Adipose tissue (tissue), 3 donors: ENCODE data around the gene FBLN2. TPM values are rescaled to one million over a fixed set of nuclear protein-coding genes. Genes with fewer than 3 reads are reported as not detected.
"Not testable (repeated sequence)": the region's sequence is repeated elsewhere in the genome, so short reads cannot be mapped to it uniquely, and the experiment has no call there.

Source experiments
- H3K27ac ChIP-seq: one replicate; pipeline ENCODE4 v1.5.1; 2013; ENCODE audit warnings: low read depth, low read length
- WGBS, 3 donors: extraction: QIAGEN DNeasy Blood & Tissue Kit; methylation state at CpG; one replicate each; pipeline ENCODE4 v1.1.7; 2013; 5-methylcytosine and 5-hydroxymethylcytosine counted together
- polyA plus RNA-seq, 3 donors: library from polyadenylated mRNA; stranded (reverse); fragments of 200-250 nt; gene quantifications; one replicate each; pipeline ENCODE4 v1.2.3, GENCODE V29; 2013
- donor health status: healthy with polysubstance abuse.
- donor health status: Bipolar disorder and iron deficiency.
- donor health status: healthy.

FBLN2 gene
- polyA plus RNA-seq, 3 donors = 10.2 to 147 (median 91.1) TPM

DNA sequence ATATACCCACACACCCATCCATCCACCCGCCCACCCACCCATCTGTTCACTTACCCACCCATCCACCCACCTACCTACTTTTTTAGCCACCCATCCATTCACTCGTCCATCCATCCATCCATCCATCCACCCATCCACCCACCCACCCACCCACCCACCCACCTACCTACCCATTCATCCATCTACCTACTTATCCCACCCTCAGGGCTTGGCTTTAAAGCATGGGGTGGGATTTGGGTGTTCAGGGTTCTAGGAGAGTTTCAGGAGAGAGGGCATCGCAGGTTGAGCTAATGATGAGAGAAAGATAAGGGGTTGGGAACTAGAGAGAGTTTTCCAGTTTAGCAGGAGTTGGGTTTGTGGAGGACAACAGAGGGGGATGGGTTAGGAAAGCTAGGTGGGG is 9.7 kb downstream of the FBLN2 start:
- H3K27ac ChIP-seq = no peak overlapping the region
- 71 to 89% (median 87%) methylated on average over 3 of the region's 3 CpGs for WGBS, 3 donors

DNA sequence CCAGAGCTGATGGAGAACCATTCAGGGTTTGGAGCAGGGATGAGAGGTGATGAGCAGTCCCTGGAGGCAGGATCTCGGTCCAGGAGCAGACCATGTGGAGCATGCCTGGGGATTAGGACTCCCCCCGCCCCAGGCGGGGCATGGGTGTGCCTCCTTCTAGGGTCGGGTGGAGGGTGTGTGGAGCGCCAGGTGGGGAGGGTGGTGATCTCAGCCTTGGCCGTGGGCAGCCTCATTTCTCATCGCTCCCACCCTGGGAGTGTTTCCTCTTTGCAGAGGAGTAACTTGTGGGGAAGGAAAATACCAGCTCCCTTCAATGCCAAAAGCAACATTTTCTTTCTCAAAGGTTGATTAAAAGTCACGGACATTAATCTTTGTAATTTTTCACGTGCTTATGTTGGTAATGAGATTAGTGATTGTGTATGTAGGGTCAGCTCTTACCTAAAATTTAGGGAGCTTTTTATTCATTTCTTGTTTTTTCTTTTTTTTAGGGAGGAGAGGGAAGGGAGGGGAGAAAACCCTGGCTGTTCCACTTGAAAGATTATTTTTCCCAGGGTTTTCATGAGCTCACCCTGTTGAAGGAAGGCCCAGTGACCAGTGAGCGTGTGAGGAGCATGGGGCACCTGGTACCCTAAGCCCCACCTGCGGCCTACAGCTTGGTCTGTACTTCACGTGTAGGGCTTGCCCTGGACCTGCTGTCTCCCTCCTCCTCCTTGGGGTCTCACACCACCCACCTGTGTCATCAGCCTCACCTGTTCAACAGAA is 11.0 kb downstream of the FBLN2 start:
- WGBS, 3 donors = 35 to 60% (median 39%) methylated on average over 12 of the region's 12 CpGs

DNA sequence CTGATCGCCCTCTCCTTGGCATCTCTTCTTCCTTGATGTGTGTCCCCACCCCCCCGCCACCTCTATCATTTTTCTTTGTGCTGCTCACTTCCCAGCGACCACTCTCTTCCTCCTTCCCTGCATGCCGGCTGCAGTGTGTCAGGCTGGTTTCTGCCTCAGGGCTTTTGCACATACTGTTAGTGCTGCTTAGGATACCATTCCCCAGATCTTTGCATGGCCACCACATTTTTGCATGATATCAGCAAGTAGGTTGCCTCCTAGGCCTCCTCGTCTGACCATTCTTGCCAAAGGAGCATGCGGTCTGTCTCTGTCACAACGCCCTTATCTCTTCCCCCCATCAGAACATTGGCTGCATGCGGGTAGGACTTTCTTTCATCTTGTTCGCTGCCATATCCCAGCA is 12.5 kb downstream of the FBLN2 start:
- 73 to 76% (median 75%) methylated on average over 9 of the region's 9 CpGs for WGBS, 3 donors
- H3K27ac ChIP-seq = no peak overlapping the region

More for the DNA sequence above, 11.0 kb downstream of the FBLN2 start:
- H3K27ac ChIP-seq = no peak overlapping the region

DNA sequence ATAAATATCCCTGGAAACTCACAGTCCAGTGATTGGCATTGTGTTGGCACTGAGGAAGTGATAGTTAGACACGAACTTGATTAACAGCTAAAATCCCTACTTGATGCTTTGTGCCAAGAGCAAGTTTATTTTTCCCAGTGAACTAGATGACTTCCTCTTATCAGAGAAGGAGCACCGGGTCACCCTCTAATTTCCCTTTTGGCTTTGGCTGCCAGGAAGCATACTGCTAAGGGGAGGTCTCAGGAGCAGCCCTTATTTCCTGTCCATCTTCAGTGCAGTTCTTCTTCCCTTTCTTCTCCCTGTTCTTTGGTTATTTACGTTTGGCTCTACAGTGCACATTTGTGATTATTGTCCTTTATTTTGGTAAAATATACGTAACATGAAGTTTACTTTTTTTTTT is 13.0 kb downstream of the FBLN2 start:
- 30 to 43% (median 30%) methylated on average over 4 of the region's 4 CpGs for WGBS, 3 donors
- H3K27ac ChIP-seq = no peak overlapping the region

DNA sequence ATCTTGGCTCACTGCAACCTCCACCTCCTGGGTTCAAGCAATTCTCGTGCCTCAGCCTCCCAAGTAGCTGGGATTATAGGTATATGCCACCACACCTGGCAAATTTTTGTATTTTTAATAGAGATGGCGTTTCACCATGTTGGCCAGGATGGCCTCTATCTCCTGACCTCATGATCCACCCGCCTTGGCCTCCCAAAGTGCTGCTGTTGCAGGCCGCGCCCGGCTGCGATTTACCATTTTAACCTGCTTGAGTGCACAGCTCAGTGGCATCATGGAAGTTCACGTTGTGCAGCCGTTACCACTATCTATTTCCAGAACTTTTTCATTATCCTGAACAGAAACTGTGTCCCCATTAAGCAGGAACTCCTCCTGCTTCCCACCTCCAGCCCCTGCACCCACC is 13.5 kb downstream of the FBLN2 start:
- WGBS, 3 donors = 80 to 89% (median 88%) methylated on average over 9 of the region's 9 CpGs
- H3K27ac ChIP-seq = not testable (repeated sequence)

DNA sequence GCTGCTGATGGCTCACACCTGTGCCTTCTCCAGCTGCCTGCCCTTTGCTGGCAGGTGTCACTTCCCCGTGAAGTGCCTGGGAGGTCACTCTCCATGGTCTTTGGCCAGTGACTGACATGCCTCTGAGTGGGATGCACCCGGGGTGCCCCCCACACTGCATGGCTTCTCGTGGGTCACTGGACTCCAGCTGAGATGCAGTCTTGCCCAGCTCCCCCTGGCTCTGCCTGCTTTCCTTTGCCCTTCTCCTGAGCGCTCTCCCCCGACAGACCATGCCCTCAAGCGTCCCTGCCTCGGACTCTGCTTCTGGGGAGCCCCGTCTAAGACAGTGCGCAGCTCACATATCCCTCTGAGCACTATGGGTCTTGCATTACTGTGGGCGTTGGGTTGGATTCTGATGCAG is 14.4 kb downstream of the FBLN2 start:
- no peak overlapping the region for H3K27ac ChIP-seq
- 86 to 91% (median 88%) methylated on average over 10 of the region's 10 CpGs for WGBS, 3 donors

DNA sequence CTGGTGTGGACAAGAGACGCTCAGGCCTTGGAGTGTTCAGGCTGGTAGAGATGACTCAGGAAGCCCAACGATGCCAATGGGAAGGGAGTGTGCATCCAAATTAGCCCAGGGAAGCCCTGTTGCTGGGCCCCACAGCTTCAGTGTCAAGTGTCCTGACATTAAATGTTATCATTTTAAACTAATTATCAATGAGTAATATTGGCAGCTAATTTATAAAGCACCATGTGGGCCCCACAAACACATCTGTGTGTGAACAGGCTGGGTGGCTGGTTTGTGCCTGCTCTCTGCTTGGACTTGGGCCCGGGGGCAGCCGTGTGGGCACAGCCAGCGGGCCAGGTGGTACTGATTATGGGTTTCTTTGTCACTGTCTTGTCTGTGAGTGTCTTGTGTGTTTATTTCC is 15.0 kb downstream of the FBLN2 start:
- H3K27ac ChIP-seq = no peak overlapping the region
- WGBS, 3 donors = 84 to 92% (median 89%) methylated on average over 5 of the region's 5 CpGs

DNA sequence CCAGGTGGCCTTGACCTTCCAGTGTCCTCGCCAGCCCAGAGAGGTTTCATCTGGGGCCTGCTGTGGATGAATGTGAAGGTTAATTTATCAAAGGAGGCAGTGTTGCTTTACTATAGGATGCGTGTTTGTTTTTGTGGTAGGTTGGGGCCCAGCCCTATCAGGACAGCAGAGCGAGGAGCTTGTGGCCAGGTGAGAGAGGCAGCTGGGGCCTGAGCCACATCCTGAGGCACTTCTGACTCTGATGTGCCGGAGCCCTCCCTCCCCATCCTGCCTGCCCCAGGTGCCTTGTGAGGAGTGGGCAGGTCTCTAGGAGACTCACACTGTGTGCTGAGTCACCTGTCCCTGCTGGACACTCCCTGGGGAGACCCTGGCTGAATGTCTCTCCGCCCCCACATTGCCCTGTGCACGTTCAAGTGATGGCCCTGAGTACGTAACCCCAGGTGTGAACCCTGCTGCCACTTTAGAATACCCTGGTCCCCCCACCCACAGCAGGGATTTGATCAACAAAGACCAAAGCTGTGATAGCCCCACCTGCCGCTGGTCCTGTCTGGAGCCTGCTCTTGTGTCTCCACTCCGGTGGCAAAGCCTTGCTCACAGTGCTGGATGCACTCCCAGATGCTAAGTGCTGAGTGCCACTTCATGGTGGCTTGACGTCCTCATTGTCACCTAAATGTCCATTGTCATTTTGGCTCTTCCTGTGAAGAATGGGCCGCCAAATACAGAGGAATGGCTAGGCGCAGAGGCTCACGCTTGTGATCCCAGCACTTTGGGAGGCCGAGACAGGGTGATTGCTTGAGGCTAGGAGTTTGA is 16.0 kb downstream of the FBLN2 start:
- 88 to 89% (median 89%) methylated on average over 14 of the region's 14 CpGs for WGBS, 3 donors
- no peak overlapping the region for H3K27ac ChIP-seq

DNA sequence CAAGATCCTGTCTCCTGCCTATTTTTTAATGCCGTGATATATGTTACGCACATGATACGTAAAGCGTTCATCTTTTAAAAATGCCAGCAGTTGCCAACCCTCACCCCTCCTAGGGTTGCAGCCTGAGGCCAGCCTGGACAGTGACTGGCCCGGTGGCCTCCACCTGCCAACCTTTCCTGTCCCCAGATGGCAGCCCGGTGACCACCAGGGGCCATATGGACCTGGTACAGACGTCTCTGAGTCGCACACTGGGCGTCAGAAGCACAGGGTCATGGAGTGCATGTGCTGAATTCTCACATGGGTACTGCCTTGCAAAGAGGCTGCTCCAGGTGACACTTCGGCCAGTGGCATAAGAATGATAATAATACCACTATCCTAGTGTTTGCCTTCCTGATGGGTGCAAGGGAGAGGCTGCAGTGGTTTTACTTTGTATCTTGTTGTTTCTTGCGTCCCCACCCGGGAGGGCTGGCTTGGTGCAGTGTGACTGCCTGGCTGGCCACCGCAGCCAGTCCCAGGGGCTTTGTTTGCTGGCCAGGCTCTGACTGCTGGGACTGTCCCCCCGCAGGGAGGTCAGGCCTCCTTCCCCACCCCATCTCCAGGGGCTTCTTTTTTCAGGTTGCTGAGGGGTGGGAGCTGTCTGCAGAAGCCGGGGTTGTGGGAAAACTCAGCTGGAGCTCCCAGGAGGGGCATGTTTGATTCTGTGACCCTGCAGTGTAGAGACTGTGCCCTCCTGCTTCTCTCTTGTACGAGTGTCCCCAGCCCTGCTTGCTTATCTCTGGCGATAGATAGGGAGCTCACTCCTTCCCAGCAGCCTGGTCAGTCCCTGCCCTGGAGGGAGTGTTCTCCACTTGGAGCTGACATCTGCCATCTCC is 16.9 kb downstream of the FBLN2 start:
- WGBS, 3 donors = 73 to 78% (median 76%) methylated on average over 17 of the region's 17 CpGs
- no peak overlapping the region for H3K27ac ChIP-seq

DNA sequence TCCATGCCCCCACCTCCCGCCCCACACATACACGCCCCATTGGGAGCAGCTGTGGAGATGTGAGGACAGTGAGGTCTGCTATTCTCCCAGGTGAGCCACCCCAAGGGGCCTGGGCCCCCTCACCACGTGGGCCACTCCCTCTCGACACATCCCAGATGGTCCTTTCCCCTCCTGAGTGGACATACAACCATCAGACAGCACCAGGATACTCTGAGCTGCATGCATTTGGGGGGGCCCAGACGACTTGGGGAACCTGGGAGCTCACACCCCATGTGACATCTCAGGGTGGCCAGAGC is 17.5 kb downstream of the FBLN2 start:
- 70 to 79% (median 76%) methylated on average over 5 of the region's 5 CpGs for WGBS, 3 donors

DNA sequence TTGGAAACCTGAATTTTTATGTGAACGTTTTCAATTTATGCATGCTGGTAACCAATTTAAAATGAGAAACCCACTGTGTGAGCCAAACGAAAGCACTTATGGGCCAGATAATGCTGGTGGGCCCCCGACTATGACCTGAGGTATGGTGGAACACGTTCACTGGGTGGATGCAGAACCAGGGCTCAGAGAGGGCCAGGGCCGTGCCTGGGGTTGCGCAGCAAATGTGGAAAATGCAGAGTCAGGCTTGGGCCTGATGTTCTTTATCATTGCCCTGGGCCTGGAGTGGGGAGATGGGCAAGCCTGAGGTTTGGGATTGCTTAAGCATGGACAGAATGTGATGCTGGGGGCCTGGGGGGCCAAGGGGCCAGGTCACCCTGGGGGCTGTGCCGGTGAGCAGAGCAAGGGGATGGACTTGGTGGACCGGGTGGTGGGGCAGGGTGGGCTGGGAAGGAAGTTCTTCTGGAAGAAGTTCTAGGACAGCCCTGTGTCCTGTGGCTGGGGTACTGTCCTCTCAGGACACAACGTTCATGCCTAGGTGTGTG is 17.9 kb downstream of the FBLN2 start:
- WGBS, 3 donors = 79 to 90% (median 83%) methylated on average over 9 of the region's 9 CpGs
- H3K27ac ChIP-seq = no peak overlapping the region

More for the DNA sequence above, 17.5 kb downstream of the FBLN2 start:
- no peak overlapping the region for H3K27ac ChIP-seq

DNA sequence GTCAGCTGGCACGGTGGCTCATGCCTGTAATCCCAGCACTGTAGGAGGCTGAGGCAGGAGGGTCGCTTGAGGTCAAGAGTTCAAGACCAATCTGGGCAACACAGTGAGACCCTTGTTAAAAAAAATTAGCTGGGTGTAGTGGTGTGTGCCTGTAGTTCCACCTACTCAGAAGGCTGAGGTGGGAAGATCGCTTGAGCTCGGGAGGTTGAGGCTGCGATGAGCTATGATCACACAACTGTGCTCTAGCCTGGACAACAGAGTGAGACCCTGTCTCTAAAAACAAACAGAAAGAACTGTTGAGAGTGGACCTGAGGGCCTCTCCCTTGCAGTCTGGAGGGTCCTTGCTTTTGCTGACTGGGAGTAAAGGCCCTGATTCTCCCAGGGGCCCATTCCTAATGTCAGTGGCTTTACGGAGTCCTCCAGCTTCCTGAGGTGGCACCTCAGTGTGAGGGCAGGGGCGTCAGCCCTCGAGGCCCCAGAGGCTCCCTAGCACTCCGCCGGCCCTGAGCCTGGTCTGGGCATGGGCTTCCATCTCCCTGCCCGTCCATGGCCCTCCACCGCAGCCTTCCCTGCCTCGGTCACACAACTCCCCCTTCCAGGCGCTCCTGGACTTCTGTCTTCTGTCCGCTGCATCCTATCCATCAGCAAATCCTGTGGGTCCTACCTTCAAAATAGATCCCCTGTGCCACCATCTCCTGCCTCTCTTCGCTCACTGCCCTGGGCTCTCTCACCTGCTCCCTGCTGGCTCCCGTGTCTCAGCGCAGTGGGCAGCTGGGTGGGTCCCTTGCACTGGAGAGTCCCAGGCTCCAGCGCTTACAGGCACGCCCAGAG is 19.0 kb downstream of the FBLN2 start:
- WGBS, 3 donors = 84 to 86% (median 85%) methylated on average over 20 of the region's 20 CpGs
- H3K27ac ChIP-seq = no peak overlapping the region

DNA sequence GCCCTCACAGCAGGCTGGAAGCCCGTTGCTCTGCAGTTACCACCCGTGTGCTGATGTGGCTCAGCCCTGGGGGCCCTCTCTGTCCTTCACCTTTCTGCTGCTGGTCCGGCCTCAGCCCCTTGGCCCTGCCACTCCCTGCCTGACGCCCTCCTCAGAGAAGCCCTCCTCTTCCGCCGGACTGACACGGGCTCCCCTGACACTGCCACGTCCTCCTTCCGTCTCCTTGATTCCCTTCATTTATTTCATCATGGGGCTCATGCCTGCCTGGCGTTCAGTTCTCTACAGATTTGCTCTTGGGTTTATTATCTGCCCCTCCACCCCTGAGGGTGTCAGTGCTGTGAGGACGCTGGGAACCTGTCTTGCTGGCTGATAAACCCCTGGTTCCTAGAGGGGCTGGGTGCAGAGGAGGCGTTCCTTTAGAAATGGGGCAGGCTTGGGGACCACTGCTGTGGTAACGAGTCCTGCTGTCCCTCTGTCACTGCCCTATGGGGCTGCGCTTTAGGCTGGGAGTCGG is 19.6 kb downstream of the FBLN2 start:
- WGBS, 3 donors = 75 to 87% (median 84%) methylated on average over 15 of the region's 15 CpGs
- H3K27ac ChIP-seq = no peak overlapping the region

DNA sequence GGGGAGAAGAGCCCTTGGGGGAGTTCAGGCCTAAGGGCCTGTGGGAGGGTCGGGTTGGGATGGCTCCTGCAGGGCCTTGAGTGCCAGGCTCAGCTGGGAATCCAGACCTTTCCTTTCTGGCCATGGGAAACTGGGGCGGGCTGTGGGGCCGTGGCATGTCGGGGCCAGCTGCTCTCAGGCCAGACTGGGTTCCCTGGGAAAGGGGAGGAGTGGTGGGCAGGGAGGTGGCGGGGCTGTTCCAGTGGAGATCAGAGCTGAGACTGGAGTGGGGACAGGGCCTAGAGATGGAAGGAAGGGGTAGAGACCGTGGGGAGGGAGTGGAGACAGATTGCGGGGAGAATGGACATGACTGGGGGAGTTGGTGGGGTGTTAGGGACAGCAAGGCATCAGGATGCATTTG is 20.3 kb downstream of the FBLN2 start:
- 77 to 87% (median 82%) methylated on average over 7 of the region's 7 CpGs for WGBS, 3 donors
- H3K27ac ChIP-seq = no peak overlapping the region

DNA sequence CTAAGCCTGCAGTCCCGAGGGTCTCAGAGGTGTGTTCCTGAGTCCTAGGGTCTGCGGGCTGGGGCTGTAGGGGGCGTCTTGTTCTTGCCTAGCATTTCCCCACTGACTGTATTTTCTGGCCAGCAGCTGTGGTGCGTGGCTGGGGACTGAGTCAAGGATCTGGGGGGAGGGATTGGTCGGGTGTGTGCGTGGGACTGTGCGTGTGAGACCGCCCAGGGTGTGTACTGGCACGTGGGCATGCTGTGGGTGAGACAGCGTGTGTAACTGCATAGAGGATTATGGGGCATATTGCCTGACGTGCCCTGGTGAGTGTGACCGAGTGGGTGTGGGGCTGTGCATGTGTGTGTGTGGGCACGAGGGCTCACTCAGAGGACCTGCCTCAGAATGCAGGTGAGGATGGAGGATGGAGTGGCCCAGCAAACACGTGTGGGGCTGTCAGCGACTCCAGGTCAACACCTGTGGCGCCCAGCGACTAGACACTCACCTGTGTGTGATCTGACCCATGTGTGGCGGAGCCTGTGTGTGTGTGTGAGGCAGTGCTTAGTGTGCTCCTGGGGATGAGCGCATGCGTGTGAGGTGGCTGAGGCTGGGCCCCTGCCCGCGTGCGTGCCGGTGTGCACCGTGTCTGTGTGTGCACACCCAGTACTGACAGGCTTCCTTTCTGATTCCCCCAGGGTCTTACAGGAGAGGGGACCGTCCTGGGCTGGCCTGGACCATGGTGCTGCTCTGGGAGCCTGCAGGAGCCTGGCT is 20.9 kb downstream of the FBLN2 start:
- 81 to 82% (median 82%) methylated on average over 26 of the region's 26 CpGs for WGBS, 3 donors
- H3K27ac ChIP-seq = no peak overlapping the region

DNA sequence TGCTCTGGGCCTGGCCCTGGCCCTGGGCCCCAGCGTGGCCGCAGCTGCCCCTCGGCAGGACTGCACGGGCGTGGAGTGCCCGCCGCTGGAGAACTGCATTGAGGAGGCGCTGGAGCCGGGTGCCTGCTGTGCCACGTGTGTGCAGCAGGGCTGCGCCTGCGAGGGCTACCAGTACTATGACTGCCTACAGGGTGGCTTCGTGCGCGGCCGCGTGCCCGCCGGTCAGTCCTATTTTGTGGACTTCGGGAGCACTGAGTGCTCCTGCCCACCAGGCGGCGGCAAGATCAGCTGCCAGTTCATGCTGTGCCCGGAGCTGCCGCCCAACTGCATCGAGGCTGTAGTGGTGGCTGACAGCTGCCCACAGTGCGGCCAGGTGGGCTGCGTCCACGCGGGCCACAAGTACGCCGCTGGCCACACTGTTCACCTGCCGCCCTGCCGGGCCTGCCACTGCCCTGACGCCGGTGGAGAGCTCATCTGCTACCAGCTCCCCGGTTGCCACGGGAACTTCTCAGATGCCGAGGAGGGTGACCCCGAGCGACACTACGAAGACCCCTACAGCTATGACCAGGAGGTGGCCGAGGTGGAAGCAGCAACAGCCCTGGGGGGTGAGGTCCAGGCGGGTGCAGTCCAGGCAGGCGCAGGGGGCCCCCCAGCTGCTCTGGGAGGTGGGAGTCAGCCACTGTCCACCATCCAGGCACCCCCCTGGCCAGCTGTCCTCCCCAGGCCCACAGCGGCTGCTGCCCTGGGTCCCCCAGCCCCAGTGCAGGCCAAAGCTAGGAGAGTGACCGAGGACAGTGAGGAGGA is 21.7 kb downstream of the FBLN2 start:
- 88 to 95% (median 90%) methylated on average over 41 to 46 of the region's 46 CpGs for WGBS, 3 donors
- H3K27ac ChIP-seq = no peak overlapping the region
